ENCODE data around the gene TRERF1.

- TF ChIP-seq POLR2A (IDR thresholded peaks at IDR 0.05; ENCODE audit: low read length) (no peak), GATA1 (IDR thresholded peaks at IDR 0.05; ENCODE audit: low read depth, low read length) (no peak)
These were observed 226.7 kb downstream of the TRERF1 start for GRCh38 chr6:42225029-42225339.
